GM12878 (cell line): Measurements from ENCODE around the gene RPL18. TPM values are rescaled to one million over a fixed set of nuclear protein-coding genes. Genes with fewer than 3 reads are reported as not detected.

Experiments used
- ATAC-seq: fragments of 200-7000 bp; cut with Tn5 transposase; 3 replicates; pipeline ENCODE4 v1.9.1; 2020; ENCODE audit warnings: mild to moderate bottlenecking, moderate library complexity
- BruUV-seq: library from RNA; stranded (reverse); fragments of 400-500 nt; replicated peaks from 2 replicates; lab custom pipeline; 2021; lab: Mats Ljungman, UMichigan
- CTCF ChIA-PET: fragments of 300-600 bp; sonication (Branson Sonifier 250); formaldehyde crosslinking; extraction: SDS; loops from one replicate; lab custom pipeline; 2021; ENCODE audit warnings: inconsistent platforms; lab: Yijun Ruan, JAX
- POLR2A ChIA-PET: fragments of 350-600 bp; formaldehyde crosslinking; extraction: SDS; loops from one replicate; lab custom pipeline; 2021; ENCODE audit warnings: inconsistent platforms; lab: Charles Lee
- RAD21 ChIA-PET: fragments of 300-600 bp; sonication (Branson Sonifier 250); formaldehyde crosslinking; loops from one replicate; lab custom pipeline; 2023; ENCODE audit warnings: antibody characterized with exemption; ENCODE audit not compliant: unreplicated experiment; lab: Charles Lee
- SMC1A ChIA-PET: fragments of 300-600 bp; sonication (Branson Sonifier 250); formaldehyde crosslinking; loops from one replicate; lab custom pipeline; 2023; ENCODE audit not compliant: unreplicated experiment, uncharacterized antibody; lab: Charles Lee
- DNase-seq: peaks from one replicate; pipeline ENCODE4 v3.0.0-alpha.2; 2011; ENCODE audit warnings: low read depth, low spot score
- FAIRE-seq: peaks from 3 replicates; lab custom pipeline; 2011; peaks lifted over from hg19 to GRCh38; lab: Jason Lieb, UNC
- H2AFZ ChIP-seq: 2 replicates; pipeline ENCODE4 v1.6.0; 2011; ENCODE audit warnings: low read depth, low read length, control low read depth; ENCODE audit not compliant: control insufficient read depth
- H3K27ac ChIP-seq: 2 replicates; pipeline ENCODE4 v1.5.1; 2011; ENCODE audit warnings: control low read depth; ENCODE audit not compliant: control insufficient read depth, insufficient read depth
- H3K27me3 ChIP-seq, 2 experiments: replicated peaks in 1 of 2; 2 replicates each; pipeline versions ENCODE4 v1.6.0 to v1.6.1; 2011; ENCODE audit warnings: low read length in 1 of 2; ENCODE audit not compliant: control insufficient read depth in 2 of 2, insufficient read depth in 2 of 2
- H3K36me3 ChIP-seq, 2 experiments: 2 replicates each; pipeline ENCODE4 v1.5.1; 2011; ENCODE audit warnings: low read length in 1 of 2; ENCODE audit not compliant: control insufficient read depth in 2 of 2, insufficient read depth in 2 of 2
- H3K4me1 ChIP-seq: 2 replicates; pipeline ENCODE4 v1.6.1; 2011; ENCODE audit warnings: mild to moderate bottlenecking, low read length, moderate library complexity, mixed read lengths; ENCODE audit not compliant: control insufficient read depth, insufficient read depth
- H3K4me2 ChIP-seq: 2 replicates; pipeline ENCODE4 v1.6.0; 2011; ENCODE audit warnings: control low read depth; ENCODE audit not compliant: control insufficient read depth, insufficient read depth
- H3K4me3 ChIP-seq: fragments of 200-600 bp; sonication (generic); 2 replicates; pipeline ENCODE4 v1.5.1; 2016
- H3K79me2 ChIP-seq: 2 replicates; pipeline ENCODE4 v1.6.0; 2011; ENCODE audit warnings: low read length; ENCODE audit not compliant: control insufficient read depth, insufficient read depth
- H3K9ac ChIP-seq: 2 replicates; pipeline ENCODE4 v1.8.0; 2011; ENCODE audit warnings: low read length, control low read depth, mixed read lengths; ENCODE audit not compliant: control insufficient read depth, insufficient read depth
- H3K9me3 ChIP-seq: replicated peaks from 3 replicates; pipeline ENCODE4 v1.5.1; 2011; ENCODE audit warnings: mild to moderate bottlenecking, low read length; ENCODE audit not compliant: control insufficient read depth, insufficient read depth
- H4K20me1 ChIP-seq: 2 replicates; pipeline ENCODE4 v1.6.0; 2011; ENCODE audit not compliant: control insufficient read depth, insufficient read depth
- CREB1 ChIP-seq: IDR thresholded peaks from 2 replicates; pipeline ENCODE4 v1.6.1; 2012; ENCODE audit warnings: low read depth, mild to moderate bottlenecking, inconsistent platforms
- CREM ChIP-seq: IDR thresholded peaks from 2 replicates; pipeline ENCODE4 v1.6.1; 2014; ENCODE audit warnings: antibody characterized with exemption, low read depth
- MTA3 ChIP-seq: IDR thresholded peaks from 2 replicates; pipeline ENCODE4 v1.6.1; 2012; ENCODE audit warnings: low read length, inconsistent platforms, borderline replicate concordance
- NR2F1 ChIP-seq: fragments of 450-650 bp; conservative IDR thresholded peaks from 2 replicates; pipeline ENCODE4 v1.6.1; 2017; ENCODE audit warnings: mild to moderate bottlenecking
- PAX5 ChIP-seq: IDR thresholded peaks from 2 replicates; pipeline ENCODE4 v1.6.1; 2011; ENCODE audit warnings: low read depth, low read length, borderline replicate concordance
- POLR2A ChIP-seq: IDR thresholded peaks from 2 replicates; pipeline ENCODE4 v1.6.1; 2011; ENCODE audit warnings: low read depth, mild to moderate bottlenecking, low read length
- POLR2AphosphoS2 ChIP-seq: IDR thresholded peaks from 2 replicates; pipeline ENCODE4 v1.6.1; 2011; ENCODE audit warnings: low read depth, mild to moderate bottlenecking, low read length, improper control_type of control experiment, moderate library complexity
- SKIL ChIP-seq: fragments of 450-650 bp; IDR thresholded peaks from 2 replicates; pipeline ENCODE4 v1.6.1; 2017; ENCODE audit warnings: mild to moderate bottlenecking, low read depth, inconsistent platforms; ENCODE audit not compliant: poor library complexity, severe bottlenecking
- YBX1 ChIP-seq: fragments of 450-650 bp; IDR thresholded peaks from 2 replicates; pipeline ENCODE4 v1.6.1; 2016; ENCODE audit warnings: antibody characterized with exemption
- ZNF207 ChIP-seq: fragments of 450-650 bp; IDR thresholded peaks from 2 replicates; pipeline ENCODE4 v1.6.1; 2014; ENCODE audit warnings: antibody characterized with exemption, mild to moderate bottlenecking, borderline replicate concordance
- WGBS: methylation state at CpG from one replicate; pipeline ENCODE4 v1.1.6; 2016; ENCODE audit warnings: low lambda C conversion rate; ENCODE audit not compliant: insufficient replicate concordance, insufficient coverage; ENCODE audit errors: missing lambda C conversion rate; 5-methylcytosine and 5-hydroxymethylcytosine counted together
- in situ Hi-C: fragments of 300-500 bp; cut with MboI; formaldehyde crosslinking; loops from 9 replicates; pipeline ENCODE4 v1.14.3; 2018; ENCODE audit warnings: mixed read lengths
- intact Hi-C: fragments of 100-400 bp; cut with micrococcal nuclease; formaldehyde crosslinking; loops from one replicate; pipeline ENCODE4 v1.14.2; 2022; ENCODE audit not compliant: unreplicated experiment
- polyA plus RNA-seq, 11 experiments: library from polyadenylated mRNA; depleted of rRNA in 4 of 11; unstranded in 6 of 11; stranded (reverse) in 5 of 11; fragments of >200 nt; fragmentation: Nextera tagmentation in 4 of 11; fragmentation: Illumina TruSeq in 1 of 11; extraction: Ambion mirVana in 4 of 11; extraction: Trizol in 1 of 11; gene quantifications; 1 replicate in 1 of 11; 2 replicates in 10 of 11; pipeline versions ENCODE4 v1.2.1 to v1.2.3, GENCODE V29; 2011 to 2016; ENCODE audit warnings: inconsistent platforms in 2 of 11, missing spikeins in 2 of 11, low read depth in 1 of 11
- total RNA-seq, 4 experiments: library from RNA; depleted of rRNA in 3 of 4; stranded (reverse); fragments of >200 nt in 3 of 4; fragmentation: Illumina TruSeq in 1 of 4; extraction: Trizol in 1 of 4; gene quantifications; 2 replicates each; pipeline versions ENCODE4 v1.2.1 to v1.2.3, GENCODE V29; 2013 to 2021
- TF ChIP-seq, protein P1 (sequence below): IDR thresholded peaks from 2 replicates; pipeline ENCODE4 v1.6.1; 2011; ENCODE audit warnings: borderline replicate concordance, low read depth, mild to moderate bottlenecking, moderate library complexity, low read length; ENCODE audit not compliant: insufficient read depth, poor library complexity, severe bottlenecking

Gene RPL18
- total and polyA plus RNA-seq, 10 of the 15 experiments (the other 5 are each of a cell fraction or from before 2014, with no cell fraction given) = 393 to 4,267 (median 2,019) TPM

- Histone ChIP-seq H3K27me3 (no peaks in the 10 kb centered on the region), H3K36me3 (peaks cover 25 to 32% of the 10 kb centered on the region in 2 experiments), H3K9me3 (no peaks in the 10 kb centered on the region), H2AFZ (no peak overlapping the region), H3K4me2 (no peak overlapping the region), H3K4me1 (peaks cover 12% of the 10 kb centered on the region), H4K20me1 (peaks cover 15% of the 10 kb centered on the region), H3K9ac (no peak overlapping the region), H3K4me3 (no peak overlapping the region), H3K79me2 (peaks cover 46% of the 10 kb centered on the region), H3K27ac (no peak overlapping the region)
- DNase-seq (no peak), FAIRE-seq (no peak), ATAC-seq (no peak)
- no TSS peak for BruUV-seq
- intact Hi-C loops = no loop called here
- in situ Hi-C loops = no loop called here
- CTCF ChIA-PET = no interaction called here
- 78% methylated on average over 19 of the region's 19 CpGs for WGBS
- POLR2A ChIA-PET = interaction anchor here (1.0 kb wide), 1 partner anchor 41 kb away, joined by 4 read pairs; no protein-coding TSS in a partner anchor
- SMC1A ChIA-PET = no interaction called here
- RAD21 ChIA-PET = no interaction called here
- TF ChIP-seq ZNF207 (no peak), POLR2A (peak; percentile 46; the same call in 1 of the 2 replicates)
Observed at GRCh38 chr19:48615231-48616040, 3.5 kb downstream of the RPL18 start.

GRCh38 chr19:48614436-48615230, 4.3 kb downstream of the RPL18 start, which contains the start of gene FAM83E:
FAM83E (minus strand) TSS chr19:48615076; CDS start chr19:48613372, 1,704 bp downstream.
- 56% methylated on average over 31 of the region's 31 CpGs for WGBS
- no peak within 1 kb of the TSS for H3K9ac ChIP-seq
- BruUV-seq = no TSS peak
- peaks cover 8% of the 10 kb centered on the region; the same call in 1 of the 2 replicates for H3K4me1 ChIP-seq
- intact Hi-C loops = no loop called here
- H4K20me1 ChIP-seq = peaks cover 15% of the 10 kb centered on the region
- SMC1A ChIA-PET = no interaction called here
- POLR2A ChIA-PET = interaction anchor here (1.0 kb wide), 1 partner anchor 40 kb away, joined by 4 read pairs; no protein-coding TSS in a partner anchor
- H2AFZ ChIP-seq = no peak within 1 kb of the TSS
- no peak for DNase-seq
- RAD21 ChIA-PET = no interaction called here
- CTCF ChIA-PET = interaction anchor here (0.5 kb wide), 1 partner anchor 29 kb away, joined by 3 read pairs; no protein-coding TSS in a partner anchor
- no peaks in the 10 kb centered on the region for H3K27me3 ChIP-seq
- ATAC-seq = no peak
- no peaks in the 10 kb centered on the region for H3K9me3 ChIP-seq
- H3K36me3 ChIP-seq = peaks cover 25 to 32% of the 10 kb centered on the region in 2 experiments
- peaks cover 38% of the 10 kb centered on the region for H3K79me2 ChIP-seq
- no peak within 1 kb of the TSS for H3K4me3 ChIP-seq
- no peak within 1 kb of the TSS for H3K27ac ChIP-seq
- no peak for FAIRE-seq
- H3K4me2 ChIP-seq = no peak within 1 kb of the TSS
- in situ Hi-C loops = no loop called here
- TF ChIP-seq MTA3 (peak; percentile 55; the same call in 1 of the 2 replicates), POLR2AphosphoS2 (peak; percentile 76), YBX1 (no peak), NR2F1 (no peak), PAX5 (0 out of 2 replicates have a peak, but pooled peaks have one; percentile 4), SKIL (no peak), CREB1 (peak; percentile 20; the same call in 1 of the 2 replicates), CREM (peak; percentile 9; the same call in 1 of the 2 replicates), POLR2A (peak; percentile 60)
- TF ChIP-seq, protein P1, sequence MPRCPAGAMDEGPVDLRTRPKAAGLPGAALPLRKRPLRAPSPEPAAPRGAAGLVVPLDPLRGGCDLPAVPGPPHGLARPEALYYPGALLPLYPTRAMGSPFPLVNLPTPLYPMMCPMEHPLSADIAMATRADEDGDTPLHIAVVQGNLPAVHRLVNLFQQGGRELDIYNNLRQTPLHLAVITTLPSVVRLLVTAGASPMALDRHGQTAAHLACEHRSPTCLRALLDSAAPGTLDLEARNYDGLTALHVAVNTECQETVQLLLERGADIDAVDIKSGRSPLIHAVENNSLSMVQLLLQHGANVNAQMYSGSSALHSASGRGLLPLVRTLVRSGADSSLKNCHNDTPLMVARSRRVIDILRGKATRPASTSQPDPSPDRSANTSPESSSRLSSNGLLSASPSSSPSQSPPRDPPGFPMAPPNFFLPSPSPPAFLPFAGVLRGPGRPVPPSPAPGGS = peak; percentile 58
